ENCODE results near the gene KSR1. TPM values are rescaled to one million over a fixed set of nuclear protein-coding genes. Genes with fewer than 3 reads are reported as not detected.
"Not testable (repeated sequence)": the region's sequence is repeated elsewhere in the genome, so short reads cannot be mapped to it uniquely, and the experiment has no call there.

KSR1 gene
- total RNA-seq, 2 experiments from 2014 or later: 57.0 to 60.2 TPM

- Mint-ChIP-seq H3K27ac (no peak overlapping the region), H3K4me1 (no peaks in the 10 kb centered on the region), H3K9me3 (peaks cover 2% of the 10 kb centered on the region), H3K4me3 (no peak overlapping the region), H3K27me3 (peaks cover 2% of the 10 kb centered on the region), H3K36me3 (no peaks in the 10 kb centered on the region)
- no peak for ATAC-seq (ENCODE audit: low read depth)
- POLR2A ChIA-PET: no interaction called here
- no peak for DNase-seq
Observed at GRCh38 chr17:27430383-27430840, 25.8 kb upstream of the KSR1 start.

- H3K27me3 Mint-ChIP-seq: peaks cover 2% of the 10 kb centered on the region
- H3K4me1 Mint-ChIP-seq: no peaks in the 10 kb centered on the region
- ATAC-seq (ENCODE audit: low read depth): no peak
- peaks cover 2% of the 10 kb centered on the region for H3K9me3 Mint-ChIP-seq
- no peak overlapping the region for H3K27ac Mint-ChIP-seq
- no peak for DNase-seq
- H3K36me3 Mint-ChIP-seq: no peaks in the 10 kb centered on the region
- POLR2A ChIA-PET: no interaction called here
- no peak overlapping the region for H3K4me3 Mint-ChIP-seq
Observed at GRCh38 chr17:27430882-27431491, 25.3 kb upstream of the KSR1 start.

- Mint-ChIP-seq H3K27ac (no peak overlapping the region), H3K4me1 (no peaks in the 10 kb centered on the region), H3K4me3 (no peak overlapping the region), H3K36me3 (no peaks in the 10 kb centered on the region), H3K27me3 (no peaks in the 10 kb centered on the region), H3K9me3 (no peaks in the 10 kb centered on the region)
- POLR2A ChIA-PET: no interaction called here
- ATAC-seq (ENCODE audit: low read depth) (no peak), DNase-seq (no peak)
Observed at GRCh38 chr17:27433521-27433920, 22.7 kb upstream of the KSR1 start.

- H3K27ac Mint-ChIP-seq; ATAC-seq (ENCODE audit: low read depth); H3K4me1 Mint-ChIP-seq; H3K36me3 Mint-ChIP-seq; POLR2A ChIA-PET; H3K27me3 Mint-ChIP-seq; DNase-seq; H3K9me3 Mint-ChIP-seq; H3K4me3 Mint-ChIP-seq: not testable (repeated sequence)
Observed at GRCh38 chr17:27435431-27436070, 20.7 kb upstream of the KSR1 start.

GRCh38 chr17:27438348-27438998, 17.8 kb upstream of the KSR1 start:
- H3K9me3 Mint-ChIP-seq: no peaks in the 10 kb centered on the region
- ATAC-seq (ENCODE audit: low read depth) (no peak), DNase-seq (no peak)
- H3K27me3 Mint-ChIP-seq: peaks cover 8% of the 10 kb centered on the region
- H3K4me3 Mint-ChIP-seq: no peak overlapping the region
- POLR2A ChIA-PET: interaction anchor here (0.9 kb wide), 1 partner anchor 20 kb away, joined by 3 read pairs; no protein-coding TSS in a partner anchor
- peaks cover 5% of the 10 kb centered on the region for H3K4me1 Mint-ChIP-seq
- H3K36me3 Mint-ChIP-seq: no peaks in the 10 kb centered on the region
- no peak overlapping the region for H3K27ac Mint-ChIP-seq

GRCh38 chr17:27439342-27439741, 16.9 kb upstream of the KSR1 start:
- no peak overlapping the region for H3K4me3 Mint-ChIP-seq
- ATAC-seq (ENCODE audit: low read depth) (no peak), DNase-seq (no peak)
- H3K27ac Mint-ChIP-seq: peak overlapping the region; percentile 17
- H3K4me1 Mint-ChIP-seq: peaks cover 5% of the 10 kb centered on the region
- H3K9me3 Mint-ChIP-seq: no peaks in the 10 kb centered on the region
- POLR2A ChIA-PET: no interaction called here
- H3K36me3 Mint-ChIP-seq: no peaks in the 10 kb centered on the region
- H3K27me3 Mint-ChIP-seq: peaks cover 8% of the 10 kb centered on the region

GRCh38 chr17:27442702-27443101, 13.5 kb upstream of the KSR1 start:
- ATAC-seq (ENCODE audit: low read depth): no peak
- no peaks in the 10 kb centered on the region for H3K36me3 Mint-ChIP-seq
- POLR2A ChIA-PET: no interaction called here

GRCh38 chr17:27443491-27443890, 12.8 kb upstream of the KSR1 start:
- Mint-ChIP-seq H3K4me1 (peaks cover 5% of the 10 kb centered on the region), H3K27ac (no peak overlapping the region), H3K9me3 (no peaks in the 10 kb centered on the region), H3K4me3 (no peak overlapping the region), H3K27me3 (peaks cover 20% of the 10 kb centered on the region), H3K36me3 (no peaks in the 10 kb centered on the region)
- DNase-seq (no peak), ATAC-seq (ENCODE audit: low read depth) (no peak)
- POLR2A ChIA-PET: no interaction called here

More at GRCh38 chr17:27442702-27443101, 13.5 kb upstream of the KSR1 start:
- Mint-ChIP-seq H3K27ac (no peak overlapping the region), H3K4me3 (no peak overlapping the region), H3K9me3 (no peaks in the 10 kb centered on the region), H3K4me1 (peaks cover 5% of the 10 kb centered on the region), H3K27me3 (peaks cover 20% of the 10 kb centered on the region)
- DNase-seq: no peak

- POLR2A ChIA-PET: no interaction called here
- H3K36me3 Mint-ChIP-seq: no peaks in the 10 kb centered on the region
- peaks cover 2% of the 10 kb centered on the region for H3K4me1 Mint-ChIP-seq
- H3K27me3 Mint-ChIP-seq: peaks cover 17% of the 10 kb centered on the region
- no peak for ATAC-seq (ENCODE audit: low read depth)
- H3K4me3 Mint-ChIP-seq: no peak overlapping the region
- no peak for DNase-seq
- H3K27ac Mint-ChIP-seq: no peak overlapping the region
- no peaks in the 10 kb centered on the region for H3K9me3 Mint-ChIP-seq
Observed at GRCh38 chr17:27445971-27446370, 10.3 kb upstream of the KSR1 start.

- peaks cover 17% of the 10 kb centered on the region for H3K27me3 Mint-ChIP-seq
- H3K9me3 Mint-ChIP-seq: no peaks in the 10 kb centered on the region
- no peak overlapping the region for H3K27ac Mint-ChIP-seq
- peaks cover 2% of the 10 kb centered on the region for H3K4me1 Mint-ChIP-seq
- no peak overlapping the region for H3K4me3 Mint-ChIP-seq
- ATAC-seq (ENCODE audit: low read depth) (no peak), DNase-seq (no peak)
- POLR2A ChIA-PET: no interaction called here
- H3K36me3 Mint-ChIP-seq: no peaks in the 10 kb centered on the region
Observed at GRCh38 chr17:27446569-27447301, 9.5 kb upstream of the KSR1 start.

- H3K27ac Mint-ChIP-seq; H3K9me3 Mint-ChIP-seq; H3K4me3 Mint-ChIP-seq; ATAC-seq (ENCODE audit: low read depth); H3K36me3 Mint-ChIP-seq; POLR2A ChIA-PET; DNase-seq; H3K4me1 Mint-ChIP-seq: not testable (repeated sequence)
- peaks cover 15% of the 10 kb centered on the region for H3K27me3 Mint-ChIP-seq
Observed at GRCh38 chr17:27448534-27448933, 7.7 kb upstream of the KSR1 start.

GRCh38 chr17:27449541-27449940, 6.7 kb upstream of the KSR1 start:
- Mint-ChIP-seq H3K4me3 (no peak overlapping the region), H3K27me3 (peaks cover 15% of the 10 kb centered on the region), H3K4me1 (peaks cover 5% of the 10 kb centered on the region), H3K36me3 (no peaks in the 10 kb centered on the region), H3K27ac (no peak overlapping the region), H3K9me3 (no peaks in the 10 kb centered on the region)
- DNase-seq: no peak
- POLR2A ChIA-PET: no interaction called here
- no peak for ATAC-seq (ENCODE audit: low read depth)

- no peak overlapping the region for H3K27ac Mint-ChIP-seq
- H3K27me3 Mint-ChIP-seq: peaks cover 15% of the 10 kb centered on the region
- ATAC-seq (ENCODE audit: low read depth): no peak
Observed at GRCh38 chr17:27449988-27450387, 6.3 kb upstream of the KSR1 start.

More at GRCh38 chr17:27449988-27450387, 6.3 kb upstream of the KSR1 start:
- Mint-ChIP-seq H3K4me1 (peaks cover 6% of the 10 kb centered on the region), H3K4me3 (no peak overlapping the region), H3K36me3 (no peaks in the 10 kb centered on the region), H3K9me3 (no peaks in the 10 kb centered on the region)
- POLR2A ChIA-PET: no interaction called here
- no peak for DNase-seq

Measured in activated naive CD8-positive, alpha-beta T cell treated with anti-CD3 and anti-CD28 coated beads, Interleukin-2, amount 10 ng/mL, durations not matched to agents 7 days and 5 days (primary cell).